Dermis blood vessel endothelial cell (primary cell): ENCODE results near the gene SMPD4. TPM values are rescaled to one million over a fixed set of nuclear protein-coding genes. Genes with fewer than 3 reads are reported as not detected.
"Not testable (repeated sequence)": the region's sequence is repeated elsewhere in the genome, so short reads cannot be mapped to it uniquely, and the experiment has no call there.

Experiments used
- DNase-seq: peaks from one replicate; pipeline ENCODE4 v3.0.0; 2010
- total RNA-seq: library from RNA; depleted of rRNA; stranded (reverse); fragments of >200 nt; gene quantifications from 2 replicates; pipeline ENCODE4 v1.2.3, GENCODE V29; 2014

SMPD4 gene
- total RNA-seq, 1 donor from 2014 or later, result 13.8 TPM

GRCh38 chr2:130156624-130157004 is 24.8 kb downstream of the SMPD4 start:
- no peak for DNase-seq

DNA sequence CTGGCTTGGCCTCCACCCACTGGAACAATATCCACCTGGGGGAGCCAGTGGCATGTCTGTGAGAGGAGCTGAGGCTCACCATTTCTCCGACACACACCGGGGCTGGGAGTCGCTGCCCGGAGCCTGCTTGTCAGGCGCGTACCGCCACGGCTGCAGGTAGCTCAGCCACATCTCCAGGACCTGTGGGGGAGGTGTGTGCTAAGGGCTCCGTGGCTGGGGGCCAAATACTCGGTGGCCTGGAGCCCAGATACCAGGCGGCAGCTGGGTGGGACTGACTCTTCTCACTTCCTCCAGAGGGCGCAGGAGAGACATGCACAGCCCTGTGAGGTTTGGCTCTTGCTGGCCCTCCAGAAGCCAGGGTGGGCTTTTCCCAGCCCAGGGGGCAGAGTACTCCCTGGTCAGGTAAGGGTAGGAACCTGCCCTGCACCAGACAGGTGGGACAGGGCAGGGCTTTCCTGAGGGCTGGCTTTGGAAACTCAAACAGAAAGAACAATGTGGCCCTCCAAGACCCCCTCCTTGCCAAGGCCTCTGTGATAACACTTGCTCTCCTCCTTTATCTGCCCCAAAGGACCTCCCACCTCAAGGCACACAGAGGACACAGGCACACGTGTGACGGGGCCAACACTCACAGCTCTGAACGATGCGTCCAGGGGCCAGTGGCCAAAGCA is 25.3 kb downstream of the SMPD4 start:
- peak; percentile 74 for DNase-seq

GRCh38 chr2:130154773-130155765 is 26.3 kb downstream of the SMPD4 start:
- DNase-seq, result no peak

GRCh38 chr2:130154423-130154770 is 27.0 kb downstream of the SMPD4 start:
- not testable (repeated sequence) for DNase-seq

DNA sequence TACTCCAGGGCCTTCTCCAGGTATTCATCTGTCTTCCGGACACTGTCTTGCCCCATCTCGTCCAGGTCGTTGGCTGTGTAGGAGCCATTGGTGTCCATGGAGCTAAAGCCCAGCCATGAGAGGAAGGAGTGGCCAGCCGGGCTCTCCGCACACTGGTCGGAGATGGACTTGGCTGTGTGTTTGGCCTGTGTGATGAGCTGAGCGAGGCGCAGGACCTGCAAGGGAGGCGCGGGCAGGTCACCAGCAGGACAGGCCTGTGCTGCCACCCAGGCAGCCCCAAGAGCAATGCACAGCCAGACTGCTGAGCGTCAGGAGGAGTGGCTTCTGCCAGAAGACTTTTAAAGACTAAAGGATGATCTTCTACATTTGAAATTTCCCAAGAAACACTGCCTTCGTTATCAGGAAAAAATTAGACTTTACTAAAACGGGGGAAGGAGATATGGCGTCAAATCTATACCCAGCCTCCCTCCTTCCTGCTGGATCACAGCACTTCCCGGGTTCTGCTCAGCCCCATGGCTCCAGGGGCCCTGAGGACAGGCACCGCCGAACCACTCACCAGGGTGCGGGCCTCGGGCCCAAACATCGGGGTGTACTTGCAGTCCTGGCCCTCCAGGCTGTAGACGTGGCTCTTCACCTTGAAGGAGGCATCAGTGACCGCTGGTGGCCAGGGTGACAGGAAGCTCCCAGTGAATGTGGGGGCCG is 27.5 kb downstream of the SMPD4 start:
- DNase-seq, result not testable (repeated sequence)

DNA sequence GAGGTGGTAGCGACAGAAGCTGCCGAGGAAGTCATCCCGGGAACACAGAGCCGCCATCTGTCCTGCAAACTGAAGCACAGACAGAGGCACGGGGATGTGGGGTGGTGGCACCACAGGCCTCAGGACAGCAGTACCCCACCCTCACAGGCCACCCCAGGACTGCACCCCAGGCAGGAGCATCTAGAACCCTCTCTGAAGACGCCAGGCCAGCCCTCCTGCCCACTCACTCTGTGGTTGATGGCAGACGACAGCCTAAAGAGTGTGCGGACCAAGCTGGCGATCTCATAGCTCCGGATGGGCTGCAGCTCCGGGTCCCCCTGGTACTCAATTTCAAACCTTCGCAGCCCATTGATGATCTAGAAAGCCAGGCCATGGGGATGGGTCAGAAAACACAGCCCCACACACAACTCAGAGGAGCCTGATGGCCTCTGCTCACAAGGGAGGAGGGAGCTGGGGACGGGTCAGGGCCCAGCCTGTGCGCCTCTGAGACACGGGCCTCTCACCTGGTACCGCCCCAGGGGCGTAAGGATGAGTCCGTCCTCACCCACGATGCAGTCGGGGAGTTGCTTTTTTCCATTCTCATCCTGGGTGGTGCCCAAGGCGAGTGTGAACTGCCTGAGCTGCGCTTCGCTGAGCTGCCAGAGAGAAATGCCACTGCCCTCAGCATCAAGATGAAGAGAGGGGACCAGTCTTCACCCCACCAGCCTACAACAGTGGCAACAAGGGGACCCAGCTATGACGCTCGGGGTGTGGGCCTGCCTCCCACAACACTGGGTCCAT is 28.4 kb downstream of the SMPD4 start:
- no peak for DNase-seq

GRCh38 chr2:130152136-130152815 is 29.1 kb downstream of the SMPD4 start:
- DNase-seq, result not testable (repeated sequence)

DNA sequence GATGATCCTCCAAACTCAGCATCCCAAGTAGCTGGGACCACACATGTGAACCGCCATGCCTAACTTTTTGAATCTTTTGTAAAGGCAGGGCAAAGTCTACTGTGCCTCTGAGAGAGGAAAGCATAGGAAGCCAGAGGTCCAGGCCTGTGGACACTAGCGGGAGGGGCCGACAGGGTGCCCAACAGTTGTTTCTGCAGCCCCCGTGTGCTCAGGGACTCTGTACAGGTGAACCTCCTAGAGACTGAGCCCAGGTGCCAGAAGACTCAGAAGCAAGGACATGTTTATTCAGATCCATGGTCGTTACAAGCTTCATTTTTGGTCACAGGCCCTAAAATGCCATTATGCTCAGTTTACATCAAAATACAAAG is 30.3 kb downstream of the SMPD4 start:
- DNase-seq, result not testable (repeated sequence)

DNA sequence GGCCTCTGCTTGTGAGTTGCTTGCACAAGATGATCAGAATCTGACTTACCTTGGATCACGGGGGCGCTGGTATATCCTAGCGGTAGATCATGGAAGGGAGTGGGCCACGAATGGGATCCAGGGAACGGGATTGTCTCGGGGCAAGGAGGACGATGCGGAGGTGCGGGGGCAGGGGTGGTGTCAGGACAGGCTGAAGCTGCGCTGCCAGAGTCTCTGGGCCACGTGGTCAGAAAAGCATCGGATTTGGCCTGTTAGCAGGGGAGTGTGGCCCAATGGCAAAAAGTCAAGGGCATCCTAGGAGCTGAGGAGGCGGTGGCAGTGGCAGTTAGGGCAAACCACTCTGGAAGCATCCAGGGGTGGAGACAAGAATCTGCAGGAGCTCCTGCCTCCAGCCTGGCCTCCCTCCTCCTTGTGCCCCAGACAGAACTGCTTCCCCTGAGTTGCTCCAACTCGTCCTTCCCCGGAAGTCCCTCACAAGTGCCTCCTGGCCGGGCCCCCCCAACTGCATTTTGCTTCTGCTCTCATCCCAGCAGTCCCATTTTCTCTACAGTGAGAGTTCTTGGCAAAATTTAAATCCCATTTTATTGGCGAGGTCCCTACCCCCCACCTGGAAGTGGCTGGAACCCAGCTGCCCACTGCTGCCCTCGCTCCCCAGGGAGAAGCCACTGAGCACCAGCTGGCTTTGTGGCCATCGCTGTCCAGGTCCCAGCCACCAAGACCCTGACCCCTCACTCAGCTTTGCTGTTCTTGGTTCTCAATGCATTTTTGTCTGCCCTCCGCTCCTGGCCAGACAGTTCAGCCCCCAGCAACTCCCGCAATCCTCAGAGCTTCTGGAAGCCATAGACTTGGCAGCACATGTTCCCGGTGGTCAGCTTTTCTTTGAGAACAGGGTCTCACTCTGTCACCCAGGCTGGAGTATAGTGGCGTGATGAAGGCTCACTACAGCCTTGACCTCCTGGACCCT is 30.9 kb downstream of the SMPD4 start:
- no peak for DNase-seq

GRCh38 chr2:130148515-130148914 is 32.9 kb downstream of the SMPD4 start:
- DNase-seq, result not testable (repeated sequence)

GRCh38 chr2:130145006-130145414 is 36.4 kb downstream of the SMPD4 start, which contains the start of gene CCDC74B:
Gene CCDC74B, minus strand, starts transcription at chr2:130145112. Its CDS starts 116 bp downstream, at chr2:130144996.
- DNase-seq, result not testable (repeated sequence)

DNA sequence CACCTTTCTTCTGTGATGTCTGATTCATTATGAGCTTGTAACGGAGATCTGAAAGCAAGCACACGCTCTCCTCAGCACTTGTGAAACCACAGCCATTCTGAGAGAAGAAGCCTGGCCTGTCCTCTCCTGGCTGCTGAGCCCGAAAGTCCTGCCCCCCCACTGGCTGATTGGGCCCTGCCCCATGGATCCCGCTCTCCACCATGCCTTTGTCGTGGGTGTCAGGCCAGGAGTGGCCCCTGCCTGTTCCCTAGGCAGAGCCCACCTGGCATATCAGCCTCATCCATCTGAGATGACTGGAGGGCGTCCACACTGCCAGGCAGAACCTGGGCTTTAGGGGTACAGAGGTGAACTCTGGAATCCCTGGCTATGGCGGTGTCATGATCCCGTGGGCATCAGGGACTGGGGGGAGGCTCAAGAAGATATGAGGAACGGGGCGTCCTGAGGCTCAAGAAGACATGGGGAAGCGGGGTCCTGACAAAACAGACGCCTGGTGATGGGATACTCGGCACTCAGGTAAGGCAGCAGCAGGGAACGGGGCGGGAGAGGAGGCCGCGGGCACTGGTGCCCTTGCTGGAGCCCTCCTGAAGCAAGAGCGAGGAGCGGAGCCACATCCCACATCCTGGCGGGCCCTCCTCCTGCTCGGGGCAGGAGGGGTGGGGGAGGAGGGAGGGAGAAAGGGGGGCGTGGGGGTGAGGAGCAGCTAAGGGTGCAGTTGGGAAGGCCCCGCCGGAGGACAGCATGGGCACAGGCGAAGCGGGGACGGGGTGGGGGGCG is 37.9 kb downstream of the SMPD4 start:
- DNase-seq, result not testable (repeated sequence)

DNA sequence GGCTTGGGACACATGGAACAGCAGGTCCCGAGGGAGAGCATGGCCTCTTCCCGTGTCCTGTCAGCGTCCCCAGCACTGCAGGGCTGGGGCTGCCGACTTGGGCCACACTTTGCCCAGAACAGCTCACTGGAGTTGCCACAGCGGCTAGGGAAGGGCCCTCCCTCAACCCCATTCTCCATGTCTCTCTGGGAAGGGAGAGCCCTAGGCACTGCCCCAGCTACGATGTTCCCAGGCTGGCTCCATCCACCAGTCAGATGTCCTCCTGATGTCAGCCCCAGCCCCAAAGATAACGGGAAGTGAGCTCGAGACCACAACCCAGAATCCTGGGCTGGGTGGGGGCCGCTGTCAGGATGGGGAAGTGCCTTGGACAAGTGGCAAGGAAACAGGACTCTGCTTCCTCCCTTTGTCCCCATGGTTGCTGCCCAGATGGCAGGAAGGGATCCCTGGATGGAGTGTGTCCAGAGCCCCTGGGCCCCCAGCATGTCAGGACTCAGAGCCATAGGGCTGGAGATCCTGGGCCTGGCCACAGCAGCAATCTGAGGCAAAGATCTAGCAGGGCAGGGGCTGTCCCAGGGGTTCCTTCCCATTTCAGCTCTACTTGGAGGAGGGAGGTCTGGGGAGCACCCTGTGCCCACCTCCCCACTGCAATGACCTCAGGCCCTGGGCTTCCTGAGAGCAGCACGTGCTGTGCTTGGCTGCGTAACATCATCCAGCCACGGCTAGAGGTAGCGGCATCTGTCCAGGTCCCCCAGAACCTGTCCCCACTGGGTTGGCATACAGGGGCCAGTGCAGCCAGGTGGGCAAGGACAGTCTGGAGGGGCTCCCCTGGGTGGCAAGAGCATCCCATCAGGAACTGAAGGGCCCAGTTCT is 38.8 kb downstream of the SMPD4 start:
- not testable (repeated sequence) for DNase-seq

DNA sequence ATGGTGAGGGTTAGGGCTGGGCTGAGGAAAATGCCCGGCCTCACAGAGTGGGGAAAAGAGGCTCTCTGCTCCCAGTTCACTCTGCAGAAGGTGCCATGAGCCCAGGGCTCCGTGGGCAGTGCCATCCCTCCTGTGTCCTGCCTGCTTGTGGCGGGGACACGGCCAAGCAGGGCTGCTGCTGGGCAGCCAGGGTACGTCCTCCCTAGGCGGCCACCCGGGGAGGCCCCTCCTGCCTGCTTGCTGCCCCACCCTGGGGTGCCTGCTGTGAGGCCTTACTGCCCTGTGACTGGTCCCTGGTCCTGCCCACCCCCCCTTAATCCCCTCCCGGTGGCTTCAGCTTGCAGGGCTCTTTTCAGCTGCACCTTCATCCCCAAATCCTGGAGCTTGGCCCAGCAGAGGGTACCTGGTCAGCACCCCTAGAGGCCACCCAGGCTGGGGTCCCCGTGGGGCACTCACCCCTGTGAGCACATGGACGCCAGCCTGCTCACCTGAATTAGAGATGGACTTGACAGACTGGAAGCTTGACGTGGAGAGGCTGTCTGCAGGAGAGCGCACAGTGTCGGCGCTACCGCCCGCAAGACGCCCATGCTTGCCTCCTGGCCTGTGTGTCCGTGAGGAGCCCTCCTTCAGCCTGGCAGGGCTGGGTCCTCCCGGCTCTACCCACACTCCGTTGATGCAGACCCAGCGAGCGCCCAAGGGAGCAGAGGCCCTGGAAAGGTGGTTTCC is 39.6 kb downstream of the SMPD4 start:
- DNase-seq, result not testable (repeated sequence)

DNA sequence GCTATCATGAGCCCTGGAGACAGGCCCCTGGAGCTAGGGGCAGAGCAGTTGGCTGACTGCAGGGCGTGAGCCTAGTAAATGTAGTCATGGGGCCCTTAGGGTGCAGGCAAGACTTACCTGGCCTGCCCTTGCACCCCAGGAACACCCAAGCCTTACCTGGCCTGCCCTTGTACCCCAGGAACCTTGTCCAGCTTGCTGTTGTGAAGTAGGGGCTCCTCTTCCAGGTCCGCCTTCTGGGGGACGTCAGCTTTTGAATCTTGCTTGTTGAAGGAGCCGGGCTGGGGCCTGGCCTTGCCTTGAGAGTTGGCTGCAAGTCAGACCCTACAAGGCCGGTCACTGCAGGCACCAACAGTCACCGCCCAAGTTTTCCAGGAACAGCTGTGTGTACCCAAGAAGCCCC is 40.4 kb downstream of the SMPD4 start:
- DNase-seq, result not testable (repeated sequence)

GRCh38 chr2:130140516-130140915 is 40.9 kb downstream of the SMPD4 start:
- DNase-seq, result not testable (repeated sequence)
